K562 (cell line): ENCODE results near the gene UBXN4. TPM values are rescaled to one million over a fixed set of nuclear protein-coding genes. Genes with fewer than 3 reads are reported as not detected.

ENCODE experiments used
- ATF3 ChIP-seq, 2 experiments: fragments of 450-650 bp in 1 of 2; sonication (generic) in 1 of 2; formaldehyde crosslinking in 1 of 2; IDR thresholded peaks in 1 of 2; conservative IDR thresholded peaks in 1 of 2; 2 replicates each; pipeline versions ENCODE4 v1.6.1 to v1.8.1; 2016 to 2023; ENCODE audit warnings: mild to moderate bottlenecking in 2 of 2, moderate library complexity in 2 of 2, inconsistent platforms in 1 of 2, missing genetic modification reagents in 1 of 2
- CBFA2T3 ChIP-seq: fragments of 450-650 bp; IDR thresholded peaks from 2 replicates; pipeline ENCODE4 v1.6.1; 2017
- CHAMP1 ChIP-seq: fragments of 450-650 bp; IDR thresholded peaks from 2 replicates; pipeline ENCODE4 v1.6.1; 2016; ENCODE audit warnings: mild to moderate bottlenecking
- DMBX1 ChIP-seq: fragments of 250-450 bp; sonication (Bioruptor Pico); IDR thresholded peaks from 2 replicates; pipeline ENCODE4 v1.8.0; 2022; ENCODE audit warnings: inconsistent platforms, mild to moderate bottlenecking, moderate library complexity, borderline replicate concordance
- HCFC1 ChIP-seq: IDR thresholded peaks from 2 replicates; pipeline ENCODE4 v1.6.1; 2012; ENCODE audit warnings: low read depth, low read length, improper control_type of control experiment
- HIVEP1 ChIP-seq: fragments of 250-450 bp; sonication (Bioruptor Pico); IDR thresholded peaks from 2 replicates; pipeline ENCODE4 v1.4.0; 2020; ENCODE audit warnings: mild to moderate bottlenecking
- MXI1 ChIP-seq: IDR thresholded peaks from 2 replicates; pipeline ENCODE4 v1.6.1; 2011; ENCODE audit warnings: low read depth, mild to moderate bottlenecking, improper control_type of control experiment, low read length
- NCOA4 ChIP-seq: fragments of 450-650 bp; IDR thresholded peaks from 2 replicates; pipeline ENCODE4 v1.6.1; 2018; ENCODE audit warnings: mild to moderate bottlenecking; ENCODE audit not compliant: partially characterized antibody
- RBFOX2 ChIP-seq: fragments of 200-400 bp; formaldehyde crosslinking; IDR thresholded peaks from 2 replicates; pipeline ENCODE4 v1.6.1; 2017; ENCODE audit warnings: low read depth, mild to moderate bottlenecking, low read length, moderate library complexity
- THRB ChIP-seq: fragments of 450-650 bp; formaldehyde crosslinking; conservative IDR thresholded peaks from 2 replicates; pipeline ENCODE4 v1.4.0; 2022; ENCODE audit warnings: mild to moderate bottlenecking, missing genetic modification characterization
- YBX1 ChIP-seq: fragments of 450-650 bp; IDR thresholded peaks from 2 replicates; pipeline ENCODE4 v1.7.1; 2016; ENCODE audit warnings: mild to moderate bottlenecking
- ZNF143 ChIP-seq: sonication (generic); formaldehyde crosslinking; IDR thresholded peaks from 2 replicates; pipeline ENCODE4 v1.9.0; 2022; ENCODE audit warnings: mild to moderate bottlenecking, missing genetic modification reagents
- polyA plus RNA-seq, 8 experiments: library from polyadenylated mRNA; depleted of rRNA in 4 of 8; stranded (reverse) in 5 of 8; unstranded in 3 of 8; fragments of >200 nt; fragmentation: Nextera tagmentation in 2 of 8; fragmentation: Illumina TruSeq in 1 of 8; extraction: Ambion mirVana in 2 of 8; extraction: Trizol in 1 of 8; gene quantifications; 2 replicates each; pipeline versions ENCODE4 v1.2.1 to v1.2.3, GENCODE V29; 2011 to 2014; ENCODE audit warnings: inconsistent platforms in 1 of 8, missing spikeins in 1 of 8
- total RNA-seq, 7 experiments: library from RNA; depleted of rRNA in 6 of 7; stranded (reverse); fragments of >200 nt in 6 of 7; fragmentation: Illumina TruSeq in 2 of 7; extraction: Trizol in 2 of 7; gene quantifications; 2 replicates each; pipeline versions ENCODE4 v1.2.1 to v1.2.3, GENCODE V29; 2011 to 2021; ENCODE audit warnings: low replicate concordance in 1 of 7

Gene UBXN4
- total and polyA plus RNA-seq, 9 of the 15 experiments (the other 6 are each of a cell fraction or from before 2014, with no cell fraction given), result 30.4 to 127 (median 55.3) TPM

GRCh38 chr2:135743860-135744259 lies 2.2 kb downstream of the UBXN4 start (continued):
- no peak for TF ChIP-seq CBFA2T3
- TF ChIP-seq THRB (CRISPR knock-in tag), result no peak
- TF ChIP-seq MXI1, result no peak
- peak; percentile 32; the same call in 1 of the 2 replicates for TF ChIP-seq RBFOX2
- TF ChIP-seq NCOA4, result no peak
- no peak for TF ChIP-seq YBX1
- no peak for TF ChIP-seq HCFC1
- TF ChIP-seq HIVEP1, result no peak
- TF ChIP-seq ATF3 (IDR thresholded peaks at IDR 0.05), result no peak
- no peak for TF ChIP-seq ATF3 (CRISPR knock-in tag; conservative IDR thresholded peaks at IDR 0.05)
- no peak for TF ChIP-seq CHAMP1
- TF ChIP-seq ZNF143 (CRISPR knock-in tag), result no peak
- no peak for TF ChIP-seq DMBX1 (CRISPR knock-in tag)
- TF ChIP-seq, all 486 proteins: peak for 5
